Keratinocyte (primary cell): ENCODE results near the gene PRSS36. TPM values are rescaled to one million over a fixed set of nuclear protein-coding genes. Genes with fewer than 3 reads are reported as not detected.

ENCODE experiments used
- DNase-seq: peaks from one replicate; pipeline ENCODE4 v3.0.0-alpha.2; 2011; ENCODE audit warnings: low read depth, missing footprints, low spot score
- FAIRE-seq: peaks from 2 replicates; lab custom pipeline; 2011; peaks lifted over from hg19 to GRCh38; lab: Jason Lieb, UNC
- H2AFZ ChIP-seq: 2 replicates; pipeline ENCODE4 v1.6.0; 2012; ENCODE audit warnings: low read length, control low read depth, inconsistent platforms; ENCODE audit not compliant: control insufficient read depth
- H3K27ac ChIP-seq: 2 replicates; pipeline ENCODE4 v1.5.1; 2011; ENCODE audit warnings: low read length; ENCODE audit not compliant: control insufficient read depth, insufficient read depth
- H3K27me3 ChIP-seq: 3 replicates; pipeline ENCODE4 v1.6.0; 2011; ENCODE audit warnings: low read length; ENCODE audit not compliant: control insufficient read depth, insufficient read depth; ENCODE audit errors: extremely low read depth
- H3K36me3 ChIP-seq, 2 experiments: 2 replicates in 1 of 2; 3 replicates in 1 of 2; pipeline ENCODE4 v1.5.1; 2011; ENCODE audit warnings: low read length in 2 of 2, mild to moderate bottlenecking in 1 of 2; ENCODE audit not compliant: control insufficient read depth in 2 of 2, insufficient read depth in 2 of 2; ENCODE audit errors: extremely low read depth in 1 of 2
- H3K4me1 ChIP-seq: 3 replicates; pipeline ENCODE4 v1.5.1; 2011; ENCODE audit warnings: low read length; ENCODE audit not compliant: control insufficient read depth, insufficient read depth; ENCODE audit errors: extremely low read depth
- H3K4me2 ChIP-seq: 3 replicates; pipeline ENCODE4 v1.6.0; 2011; ENCODE audit warnings: low read depth, low read length; ENCODE audit not compliant: control insufficient read depth, insufficient read depth; ENCODE audit errors: extremely low read depth
- H3K4me3 ChIP-seq, 3 experiments: fragments of 200-600 bp in 1 of 3; sonication (generic) in 1 of 3; 2 replicates in 2 of 3; 3 replicates in 1 of 3; pipeline ENCODE4 v1.5.1; 2011 to 2016; ENCODE audit warnings: low read length in 3 of 3, mild to moderate bottlenecking in 3 of 3, control low read depth in 2 of 3, inconsistent platforms in 1 of 3, low read depth in 1 of 3, mixed read lengths in 1 of 3, mixed run types in 1 of 3, moderate library complexity in 1 of 3; ENCODE audit not compliant: control insufficient read depth in 2 of 3, insufficient read depth in 2 of 3; ENCODE audit errors: extremely low read depth in 1 of 3
- H3K79me2 ChIP-seq: 2 replicates; pipeline ENCODE4 v1.6.0; 2012; ENCODE audit warnings: low read length; ENCODE audit not compliant: control insufficient read depth, insufficient read depth
- H3K9ac ChIP-seq: 3 replicates; pipeline ENCODE4 v1.6.0; 2011; ENCODE audit warnings: low read length; ENCODE audit not compliant: control insufficient read depth, insufficient read depth; ENCODE audit errors: extremely low read depth
- H3K9me1 ChIP-seq: 3 replicates; pipeline ENCODE4 v1.6.0; 2011; ENCODE audit warnings: low read length; ENCODE audit not compliant: control insufficient read depth, insufficient read depth; ENCODE audit errors: extremely low read depth
- H3K9me3 ChIP-seq: 2 replicates; pipeline ENCODE4 v1.5.1; 2012; ENCODE audit warnings: low read depth, low read length; ENCODE audit not compliant: control insufficient read depth
- H4K20me1 ChIP-seq: 3 replicates; pipeline ENCODE4 v1.6.0; 2011; ENCODE audit warnings: low read length; ENCODE audit not compliant: control insufficient read depth, insufficient read depth; ENCODE audit errors: extremely low read depth
- EZH2 ChIP-seq: IDR thresholded peaks from one replicate; pipeline ENCODE4 v1.6.1; 2012; ENCODE audit warnings: inconsistent platforms, mild to moderate bottlenecking, low read length, moderate library complexity
- dilution Hi-C: fragments of 300-500 bp; cut with MboI; formaldehyde crosslinking; loops from one replicate; pipeline ENCODE4 v1.7.0; 2020; ENCODE audit warnings: low sequenced_read_pairs; ENCODE audit not compliant: extremely low pct_ligation_motif_present
- polyA plus RNA-seq, 5 experiments: library from polyadenylated mRNA; depleted of rRNA in 3 of 5; stranded (reverse) in 3 of 5; stranded (forward) in 1 of 5; unstranded in 1 of 5; fragments of >200 nt; gene quantifications; 1 replicate in 1 of 5; 2 replicates in 3 of 5; 3 replicates in 1 of 5; pipeline versions ENCODE4 v1.2.1 to v1.2.3, GENCODE V29; 2011 to 2012; ENCODE audit warnings: missing spikeins in 2 of 5, low read depth in 1 of 5, low replicate concordance in 1 of 5
- TF ChIP-seq, protein P1 (sequence below), 3 experiments: IDR thresholded peaks in 1 of 3; conservative IDR thresholded peaks in 1 of 3; optimal IDR thresholded peaks in 1 of 3; 2 replicates in 2 of 3; 3 replicates in 1 of 3; pipeline versions ENCODE3 to v1.5.1; 2011; ENCODE audit warnings: low read length in 3 of 3, mild to moderate bottlenecking in 3 of 3, moderate library complexity in 2 of 3, control low read depth in 1 of 3, inconsistent platforms in 1 of 3; ENCODE audit not compliant: insufficient read depth in 2 of 3; ENCODE audit errors: extremely low read depth in 1 of 3

Gene PRSS36
- polyA plus RNA-seq, 1 donor (not counting 4 experiments of a cell fraction or from before 2014, with no cell fraction given), result 0.43 TPM

DNA sequence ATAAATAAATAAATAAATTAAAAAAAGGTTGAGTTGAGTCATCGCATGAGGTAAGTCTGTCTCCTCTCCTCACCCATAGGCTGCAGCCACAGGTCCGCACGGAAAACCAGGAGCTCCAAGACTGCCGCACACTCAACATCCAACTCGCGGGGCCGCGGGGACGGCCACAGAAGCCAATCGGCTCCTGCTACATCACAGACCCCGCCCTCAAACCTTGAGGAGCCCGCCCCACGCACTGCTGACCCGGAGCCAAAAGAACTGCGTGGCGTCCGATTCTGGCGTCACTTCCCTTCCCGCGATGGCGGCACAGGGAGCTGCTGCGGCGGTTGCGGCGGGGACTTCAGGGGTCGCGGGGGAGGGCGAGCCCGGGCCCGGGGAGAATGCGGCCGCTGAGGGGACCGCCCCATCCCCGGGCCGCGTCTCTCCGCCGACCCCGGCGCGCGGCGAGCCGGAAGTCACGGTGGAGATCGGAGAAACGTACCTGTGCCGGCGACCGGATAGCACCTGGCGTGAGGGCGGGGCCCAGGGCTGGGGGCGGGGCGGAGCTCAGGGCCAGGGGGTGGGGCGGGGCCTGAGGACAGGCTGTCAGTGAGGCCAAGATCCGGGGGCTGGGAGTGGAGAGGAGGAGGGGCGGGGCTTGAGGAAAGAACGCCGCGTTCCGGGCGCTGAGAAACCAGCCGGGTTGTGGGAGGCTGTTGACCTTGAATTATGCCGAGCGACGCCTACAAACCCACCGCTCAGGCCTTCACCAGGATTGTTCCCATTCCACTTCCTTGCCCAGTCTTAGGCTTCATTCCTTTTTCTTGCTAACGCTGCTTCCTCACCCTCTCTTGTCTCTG lies 32.3 kb downstream of the PRSS36 start, which contains the start of gene KAT8:
KAT8 (plus strand) TSS at position 281 of the 839 bp plus-strand sequence; CDS start at position 299, 18 bp downstream.
- peak within 1 kb of the TSS; percentile 47 to 87 (median 83) for H3K4me3 ChIP-seq
- peaks cover 16% of the 10 kb centered on the region for H3K4me1 ChIP-seq
- TF ChIP-seq, protein P1, sequence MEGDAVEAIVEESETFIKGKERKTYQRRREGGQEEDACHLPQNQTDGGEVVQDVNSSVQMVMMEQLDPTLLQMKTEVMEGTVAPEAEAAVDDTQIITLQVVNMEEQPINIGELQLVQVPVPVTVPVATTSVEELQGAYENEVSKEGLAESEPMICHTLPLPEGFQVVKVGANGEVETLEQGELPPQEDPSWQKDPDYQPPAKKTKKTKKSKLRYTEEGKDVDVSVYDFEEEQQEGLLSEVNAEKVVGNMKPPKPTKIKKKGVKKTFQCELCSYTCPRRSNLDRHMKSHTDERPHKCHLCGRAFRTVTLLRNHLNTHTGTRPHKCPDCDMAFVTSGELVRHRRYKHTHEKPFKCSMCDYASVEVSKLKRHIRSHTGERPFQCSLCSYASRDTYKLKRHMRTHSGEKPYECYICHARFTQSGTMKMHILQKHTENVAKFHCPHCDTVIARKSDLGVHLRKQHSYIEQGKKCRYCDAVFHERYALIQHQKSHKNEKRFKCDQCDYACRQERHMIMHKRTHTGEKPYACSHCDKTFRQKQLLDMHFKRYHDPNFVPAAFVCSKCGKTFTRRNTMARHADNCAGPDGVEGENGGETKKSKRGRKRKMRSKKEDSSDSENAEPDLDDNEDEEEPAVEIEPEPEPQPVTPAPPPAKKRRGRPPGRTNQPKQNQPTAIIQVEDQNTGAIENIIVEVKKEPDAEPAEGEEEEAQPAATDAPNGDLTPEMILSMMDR (optimal IDR thresholded peaks at IDR 0.05 in 1 of 3, IDR thresholded peaks at IDR 0.05 in 1 of 3, conservative IDR thresholded peaks at IDR 0.05 in 1 of 3; ENCODE audit: extremely low read depth in 1 of 3, insufficient read depth in 2 of 3, low read length in 3 of 3), result no peak
- no peak for TF ChIP-seq EZH2
- no peaks in the 10 kb centered on the region for H3K9me3 ChIP-seq
- H3K27me3 ChIP-seq, result no peaks in the 10 kb centered on the region
- peak; percentile 51 for FAIRE-seq
- H2AFZ ChIP-seq, result peak within 1 kb of the TSS; percentile 55
- peak within 1 kb of the TSS; percentile 93 for H3K9ac ChIP-seq
- dilution Hi-C loops, result no loop called here
- peaks cover 23% of the 10 kb centered on the region for H3K79me2 ChIP-seq
- H3K9me1 ChIP-seq, result peaks cover 2% of the 10 kb centered on the region
- peak; percentile 88 for DNase-seq
- H4K20me1 ChIP-seq, result peaks cover 6% of the 10 kb centered on the region
- peaks cover 10 to 26% of the 10 kb centered on the region in 2 experiments for H3K36me3 ChIP-seq
- H3K4me2 ChIP-seq, result peak within 1 kb of the TSS; percentile 96
- peak within 1 kb of the TSS; percentile 99 for H3K27ac ChIP-seq

DNA sequence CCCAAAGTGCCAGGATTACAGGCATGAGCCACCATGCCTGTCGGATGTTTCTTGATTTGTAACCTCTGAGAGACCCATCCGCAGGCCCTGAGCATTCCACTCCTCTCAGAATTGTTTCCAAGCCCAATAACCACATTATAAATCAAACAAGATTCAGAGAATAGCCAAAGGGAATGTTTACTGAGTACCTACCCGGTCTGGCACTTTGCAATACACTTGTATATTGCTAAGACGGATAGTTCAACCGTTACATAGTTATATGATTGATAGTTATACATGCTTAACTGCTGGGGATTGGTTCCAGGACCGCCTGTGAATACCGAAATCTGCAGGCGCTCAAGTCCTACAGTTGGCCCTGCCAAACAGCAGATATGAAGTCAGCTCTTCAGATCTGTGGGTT lies 35.4 kb downstream of the PRSS36 start:
- Histone ChIP-seq H3K79me2 (peaks cover 15% of the 10 kb centered on the region), H3K4me2 (no peak overlapping the region), H3K27me3 (no peaks in the 10 kb centered on the region), H3K9me3 (no peaks in the 10 kb centered on the region), H3K9me1 (peaks cover 2% of the 10 kb centered on the region), H3K36me3 (peaks cover 24 to 25% of the 10 kb centered on the region in 2 experiments), H3K4me3 (no peak overlapping the region), H4K20me1 (no peaks in the 10 kb centered on the region), H2AFZ (no peak overlapping the region), H3K9ac (no peak overlapping the region), H3K4me1 (peaks cover 15% of the 10 kb centered on the region), H3K27ac (no peak overlapping the region)
- dilution Hi-C loops, result no loop called here
- no peak for TF ChIP-seq EZH2
- TF ChIP-seq, protein P1 (optimal IDR thresholded peaks at IDR 0.05 in 1 of 3, IDR thresholded peaks at IDR 0.05 in 1 of 3, conservative IDR thresholded peaks at IDR 0.05 in 1 of 3; ENCODE audit: extremely low read depth in 1 of 3, insufficient read depth in 2 of 3, low read length in 3 of 3), result no peak
- FAIRE-seq, result no peak
- no peak for DNase-seq
